NCI-H526 treated with DMSO at 0.1 percent for 48 hours (cell line): Measurements from ENCODE around the gene PTPRN2.
"Not testable (repeated sequence)": the region's sequence is repeated elsewhere in the genome, so short reads cannot be mapped to it uniquely, and the experiment has no call there.

Experiments used
- DNase-seq: peaks from one replicate; lab custom pipeline; 2025; lab: John Stamatoyannopoulos, UW

Gene PTPRN2

DNA sequence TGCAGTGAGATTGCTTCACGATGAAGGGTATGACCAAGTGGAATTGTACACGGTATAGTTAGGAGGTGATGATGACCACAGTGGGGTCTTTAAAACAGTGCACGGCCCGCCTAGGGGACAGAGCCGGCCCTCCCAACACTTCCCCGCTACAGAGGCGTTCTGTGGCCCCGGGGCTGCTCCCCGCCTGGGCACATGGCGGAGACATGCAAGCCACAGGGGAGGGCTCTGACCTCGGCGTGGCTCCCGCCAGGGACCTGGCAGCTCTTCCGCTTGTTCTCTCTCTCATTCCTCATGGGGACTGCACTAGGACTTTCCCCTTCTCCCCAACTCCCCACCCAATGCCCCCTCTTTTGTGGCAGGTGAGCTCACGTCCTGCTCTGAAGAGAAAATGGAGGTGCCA, 857.0 kb downstream of the PTPRN2 start:
- DNase-seq = no peak

GRCh38 chr7:157729566-157729965, 858.1 kb downstream of the PTPRN2 start:
- DNase-seq = no peak

GRCh38 chr7:157727964-157728615, 859.5 kb downstream of the PTPRN2 start:
- no peak for DNase-seq

- DNase-seq = no peak
Measured at GRCh38 chr7:157726764-157727163, 860.9 kb downstream of the PTPRN2 start.

- DNase-seq = not testable (repeated sequence)
Measured at GRCh38 chr7:157725312-157725711, 862.3 kb downstream of the PTPRN2 start.

DNA sequence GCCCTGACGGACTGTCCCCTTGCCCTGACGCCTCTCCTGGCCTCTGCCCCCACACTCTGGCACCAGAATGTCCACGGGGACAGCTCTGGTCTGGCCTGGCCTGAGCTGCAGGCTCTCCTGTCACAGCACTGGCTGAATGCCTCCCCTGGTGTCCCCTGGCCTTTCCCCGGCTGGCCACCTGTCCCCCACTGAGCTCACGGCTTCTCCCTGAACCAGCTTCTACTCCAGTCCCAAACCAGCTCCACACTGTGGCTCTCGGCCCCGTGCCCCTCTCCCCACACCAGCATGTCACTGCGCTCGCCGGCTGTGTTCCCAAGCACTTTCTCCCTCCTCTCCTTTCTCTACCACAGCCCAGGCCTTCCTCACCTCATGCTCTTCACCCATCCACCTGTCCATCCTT, 864.4 kb downstream of the PTPRN2 start:
- DNase-seq = no peak

DNA sequence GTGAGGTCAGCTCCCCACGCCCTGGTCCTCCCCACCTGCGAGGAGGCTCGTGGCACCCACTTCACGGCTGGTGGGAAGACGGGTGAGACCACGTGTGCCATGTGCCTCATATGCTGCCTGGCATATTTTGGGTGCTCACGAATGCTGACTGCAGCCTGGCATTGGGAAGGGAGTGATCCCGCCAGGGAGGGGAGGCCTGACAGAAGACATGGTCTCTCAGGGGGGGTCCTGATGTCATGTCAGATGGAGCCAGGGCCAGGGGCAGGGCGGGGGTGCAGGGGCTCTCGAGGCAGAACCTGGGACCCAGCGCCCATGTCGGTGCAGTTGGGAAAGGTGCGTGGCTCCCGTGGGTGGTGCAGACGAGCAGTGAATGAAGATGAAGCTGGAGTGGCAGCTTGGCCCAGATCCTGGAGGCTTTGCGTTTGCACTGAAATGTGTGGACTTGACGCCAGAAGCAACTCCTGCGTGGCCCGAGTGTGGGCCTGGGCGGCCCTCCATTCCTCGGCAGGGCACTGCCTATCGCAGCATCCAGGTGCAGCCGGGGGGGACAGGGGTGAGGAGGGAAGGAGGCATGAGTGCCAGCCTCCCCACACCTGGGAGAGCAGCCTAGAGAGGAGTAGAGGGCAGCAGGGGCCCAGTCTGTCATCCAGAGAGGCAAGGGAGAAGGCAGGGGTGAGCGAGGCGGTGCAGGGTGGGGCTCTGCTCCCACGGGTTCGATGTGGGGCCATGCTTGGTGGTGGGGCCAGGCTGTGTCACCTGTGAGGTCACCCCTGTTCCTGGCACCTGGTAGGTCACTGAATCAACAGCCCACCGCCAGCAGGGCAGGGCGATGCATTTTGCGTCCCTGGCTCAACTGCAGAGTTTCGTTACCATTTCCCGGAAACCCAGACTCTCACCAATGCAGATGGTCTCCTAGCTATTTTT, 865.2 kb downstream of the PTPRN2 start:
- DNase-seq = no peak

DNA sequence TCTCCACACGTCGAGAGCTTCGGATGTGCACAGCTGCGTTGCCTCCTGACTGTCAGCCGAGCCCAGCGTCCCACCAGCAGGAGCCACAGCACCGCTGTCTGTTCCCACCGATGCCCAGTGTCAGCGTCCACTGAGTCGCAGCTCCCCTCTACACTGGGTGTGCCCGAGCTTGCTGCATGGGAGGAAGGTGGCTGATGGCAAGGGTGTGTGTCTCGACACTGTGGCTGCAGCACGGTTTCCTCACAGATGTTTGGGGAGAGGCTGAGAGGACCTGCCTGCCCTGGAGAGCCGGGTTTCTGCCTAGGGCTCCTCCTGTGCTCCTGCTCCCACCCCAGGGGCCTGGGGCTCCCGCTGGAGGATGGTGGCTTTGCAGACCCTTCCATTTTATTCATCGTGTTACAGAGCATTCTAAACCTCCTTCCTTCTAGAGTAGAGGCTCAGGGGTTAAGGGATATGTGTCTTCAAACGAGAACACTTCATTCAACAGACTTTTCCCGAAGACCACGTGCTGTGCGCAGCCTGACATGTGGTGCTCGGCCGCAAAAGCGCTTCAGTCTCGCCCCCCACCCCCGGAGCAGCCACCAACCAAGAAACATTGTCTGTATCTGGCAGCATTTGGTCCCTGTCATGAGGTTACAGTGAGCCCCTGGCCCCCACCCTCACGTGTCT, 866.0 kb downstream of the PTPRN2 start:
- DNase-seq = no peak

- no peak for DNase-seq
Measured at GRCh38 chr7:157719705-157720655, 867.6 kb downstream of the PTPRN2 start.

- no peak for DNase-seq
Measured at GRCh38 chr7:157719008-157719682, 868.5 kb downstream of the PTPRN2 start.

DNA sequence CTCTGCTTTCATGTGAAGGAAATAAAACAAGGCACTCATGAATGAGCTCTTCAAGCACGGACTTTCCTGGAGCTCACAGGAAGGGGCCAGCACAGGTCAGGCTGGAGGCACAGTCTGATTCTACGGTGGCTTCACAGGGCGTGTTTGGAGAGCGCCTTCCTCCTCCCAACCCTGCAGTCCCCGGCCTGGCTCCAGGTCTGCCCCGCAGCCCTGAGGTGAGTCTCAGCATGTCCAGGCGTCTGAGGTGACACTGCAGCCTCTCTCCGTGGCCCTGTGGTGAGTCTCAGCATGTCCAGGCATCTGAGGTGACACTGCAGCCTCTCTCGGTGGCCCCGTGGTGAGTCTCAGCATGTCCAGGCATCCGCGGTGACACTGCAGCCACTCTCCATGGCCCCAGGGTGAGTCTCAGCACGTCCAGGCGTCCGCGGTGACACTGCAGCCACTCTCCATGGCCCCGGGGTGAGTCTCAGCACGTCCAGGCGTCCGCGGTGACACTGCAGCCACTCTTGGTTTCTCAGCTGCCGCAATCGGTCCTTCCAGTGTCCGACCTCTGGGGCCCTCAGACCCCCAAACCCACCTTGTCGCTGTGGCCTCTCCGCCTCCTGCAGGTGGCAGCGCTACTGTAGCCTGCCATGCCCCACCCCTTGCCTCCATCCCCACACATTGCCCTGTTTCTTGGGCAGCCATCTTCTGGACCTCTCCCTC, 869.2 kb downstream of the PTPRN2 start:
- no peak for DNase-seq

- no peak for DNase-seq
Measured at GRCh38 chr7:157717211-157718174, 870.1 kb downstream of the PTPRN2 start.

DNA sequence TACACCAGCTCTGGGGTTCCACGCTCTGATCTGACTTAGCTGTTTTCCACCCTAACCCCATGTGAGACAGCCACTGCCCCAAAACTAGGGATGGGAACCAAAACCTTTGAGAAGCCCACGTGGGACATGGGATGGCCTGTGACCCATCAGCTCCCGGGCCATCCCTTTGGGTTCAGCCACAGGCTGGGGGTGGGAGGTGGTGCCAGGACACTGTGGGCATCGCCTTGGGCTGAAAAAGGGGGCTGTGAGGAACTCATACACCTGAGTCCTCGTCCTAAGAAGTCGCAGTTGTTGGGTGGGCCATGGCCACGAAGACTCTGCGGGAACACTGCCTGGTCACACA, 871.7 kb downstream of the PTPRN2 start:
- no peak for DNase-seq

DNA sequence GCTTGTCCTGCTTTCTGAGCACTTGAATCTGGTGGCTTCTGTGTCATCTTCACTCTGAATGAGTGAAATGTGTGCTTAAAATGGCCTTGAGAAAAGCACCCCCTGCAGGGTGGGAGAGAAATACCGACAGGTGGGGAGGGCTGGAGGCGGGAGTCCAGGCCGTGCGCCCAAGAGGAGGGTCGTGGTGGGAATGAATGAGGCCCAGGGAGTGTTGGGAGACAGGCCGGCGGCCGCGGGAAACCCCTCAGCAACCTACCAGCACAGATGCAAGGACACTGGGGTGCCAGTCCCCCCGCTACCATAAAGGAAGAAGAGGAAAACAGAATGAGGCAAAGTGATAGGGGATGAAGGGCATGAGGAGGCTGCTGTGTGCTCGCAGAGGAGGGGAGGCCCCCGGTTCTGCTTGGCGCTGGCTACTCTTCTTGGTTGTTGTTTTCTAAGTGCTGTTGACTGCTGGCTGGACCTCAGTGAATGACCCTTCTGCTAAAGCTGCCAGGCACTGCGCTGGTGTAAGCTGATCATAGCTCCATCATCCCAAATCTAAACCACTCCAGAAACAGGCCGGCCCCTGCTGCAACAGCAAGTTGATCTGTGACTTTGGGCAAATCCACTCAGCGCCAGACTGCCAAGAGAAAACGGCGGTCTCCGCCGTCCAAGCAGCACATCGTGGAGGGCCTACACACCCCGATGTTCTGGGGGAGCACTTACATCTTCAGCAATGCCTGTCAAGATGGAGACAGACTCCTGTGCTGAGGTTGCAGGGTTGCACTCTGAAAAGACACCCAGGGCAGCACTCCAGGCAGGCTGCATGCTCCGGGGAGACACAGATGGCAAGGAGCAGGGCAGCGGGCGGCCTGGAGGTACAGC, 872.3 kb downstream of the PTPRN2 start:
- DNase-seq = no peak

- no peak for DNase-seq
Measured at GRCh38 chr7:157714166-157715070, 873.2 kb downstream of the PTPRN2 start.

- DNase-seq = no peak
Measured at GRCh38 chr7:157713591-157713990, 874.0 kb downstream of the PTPRN2 start.

DNA sequence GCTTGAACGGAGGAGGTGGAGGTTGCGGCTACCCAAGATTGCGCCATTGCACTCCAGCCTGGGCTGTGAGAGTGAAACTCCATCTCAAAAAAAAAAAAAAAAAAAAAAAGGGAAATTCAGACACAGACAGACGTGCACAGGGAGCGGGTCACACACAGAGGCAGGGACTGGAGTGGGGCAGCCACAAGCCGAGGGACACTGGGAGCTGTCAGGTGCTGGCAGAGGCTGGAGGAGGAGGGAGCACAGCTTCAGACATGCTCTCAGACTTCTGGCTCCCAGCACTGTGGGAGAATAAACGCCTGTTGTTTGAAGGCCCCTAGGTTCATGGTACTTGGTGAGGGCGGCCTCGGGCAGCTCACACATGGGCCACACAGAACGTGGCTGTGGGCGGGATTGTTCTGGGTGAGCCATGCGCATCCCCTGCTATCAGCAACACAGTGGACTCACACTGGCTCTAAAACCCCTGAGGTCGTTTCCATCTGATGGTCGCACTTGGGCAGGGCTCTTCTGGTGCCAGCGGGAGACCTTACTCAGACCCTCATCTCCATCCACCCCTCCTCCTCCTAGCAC, 874.9 kb downstream of the PTPRN2 start:
- DNase-seq = no peak
